ENCODE data around the gene VAMP3.

The VAMP3 gene

GRCh38 chr1:7752512-7753417, 18.3 kb upstream of the VAMP3 start (continued):
- TF ChIP-seq ZNF692 (tag by site-specific recombination; IDR thresholded peaks at IDR 0.05) (no peak), GLI4 (tag by site-specific recombination; IDR thresholded peaks at IDR 0.05) (no peak), ZNF350 (tag by site-specific recombination; IDR thresholded peaks at IDR 0.05) (no peak), ZNF169 (tag by site-specific recombination; IDR thresholded peaks at IDR 0.05) (no peak)

GRCh38 chr1:7753641-7754040, 17.5 kb upstream of the VAMP3 start:
- CTCF ChIA-PET: interaction anchor here (0.6 to 11.5 kb wide), 20 partner anchors 11 to 453 kb away, joined by 3 to 519 read pairs (median 4); no protein-coding TSS in a partner anchor
- peaks cover 5 to 22% of the 10 kb centered on the region in 2 experiments; a peak in 2 of 3 replicates for H3K36me3 ChIP-seq (ENCODE audit: control insufficient read depth in 2 of 2, insufficient read depth in 1 of 2, low read length in 2 of 2)
- TF ChIP-seq ZSCAN23 (tag by site-specific recombination; IDR thresholded peaks at IDR 0.05) (no peak), ZNF423 (tag by site-specific recombination; IDR thresholded peaks at IDR 0.05) (no peak), ZNF558 (tag by site-specific recombination; IDR thresholded peaks at IDR 0.05) (no peak), ZNF18 (tag by site-specific recombination; IDR thresholded peaks at IDR 0.05) (no peak), ZNF518A (tag by site-specific recombination; conservative IDR thresholded peaks at IDR 0.05; ENCODE audit: low read depth) (no peak), ZNF175 (tag by site-specific recombination; IDR thresholded peaks at IDR 0.05) (no peak), ZBTB8A (tag by site-specific recombination; IDR thresholded peaks at IDR 0.05) (no peak), ZNF580 (tag by site-specific recombination; IDR thresholded peaks at IDR 0.05) (no peak)
- POLR2A ChIA-PET: interaction anchor here (0.6 kb wide), 1 partner anchor 85 kb away, joined by 3 read pairs; no protein-coding TSS in a partner anchor
- no peak overlapping the region for H3K27ac ChIP-seq (ENCODE audit: extremely low read depth, low read depth, low read length)
- no peaks in the 10 kb centered on the region for H3K9me3 ChIP-seq (ENCODE audit: control insufficient read depth, insufficient read depth, low read depth, low read length)
- H3K4me3 ChIP-seq (ENCODE audit: low read depth, low read length): no peak overlapping the region
- no peaks in the 10 kb centered on the region for H3K4me1 ChIP-seq (ENCODE audit: control insufficient read depth, insufficient read depth, low read length)

GRCh38 chr1:7754234-7754633, 16.9 kb upstream of the VAMP3 start:
- ChIA-PET POLR2A (no interaction called here), CTCF (interaction anchor here (0.6 to 11.5 kb wide), 9 partner anchors 11 to 152 kb away, joined by 3 to 519 read pairs (median 14); no protein-coding TSS in a partner anchor)
- TF ChIP-seq YY2 (tag by site-specific recombination; IDR thresholded peaks at IDR 0.05): no peak
- TF ChIP-seq ZNF624 (tag by site-specific recombination; IDR thresholded peaks at IDR 0.05): no peak
- TF ChIP-seq KLF1 (tag by site-specific recombination; IDR thresholded peaks at IDR 0.05): no peak
- no peak for TF ChIP-seq ZNF138 (tag by site-specific recombination; IDR thresholded peaks at IDR 0.05; ENCODE audit: borderline replicate concordance)
- TF ChIP-seq ZNF521 (tag by site-specific recombination; IDR thresholded peaks at IDR 0.05): no peak
- no peak for TF ChIP-seq REST (tag by site-specific recombination; IDR thresholded peaks at IDR 0.05)

More at GRCh38 chr1:7754234-7754633, 16.9 kb upstream of the VAMP3 start:
- Histone ChIP-seq H3K4me3 (ENCODE audit: low read depth, low read length) (no peak overlapping the region), H3K36me3 (ENCODE audit: control insufficient read depth in 2 of 2, insufficient read depth in 1 of 2, low read length in 2 of 2) (peaks cover 5 to 20% of the 10 kb centered on the region in 2 experiments; a peak in 2 of 3 replicates), H3K4me1 (ENCODE audit: control insufficient read depth, insufficient read depth, low read length) (no peaks in the 10 kb centered on the region), H3K9me3 (ENCODE audit: control insufficient read depth, insufficient read depth, low read depth, low read length) (no peaks in the 10 kb centered on the region), H3K27ac (ENCODE audit: extremely low read depth, low read depth, low read length) (no peak overlapping the region)

All from HEK293 (cell line).